HG03457 (cell line): ENCODE data around the gene WNT8B.

Experiments
- ATAC-seq: cut with Tn5 transposase; IDR thresholded peaks from one replicate; pipeline ENCODE4 v1.9.1; 2021; ENCODE audit warnings: moderate number of reproducible peaks; ENCODE audit not compliant: unreplicated experiment

Gene WNT8B

GRCh38 chr10:100518761-100519241 is 56.0 kb downstream of the WNT8B start:
- no peak for ATAC-seq

GRCh38 chr10:100519311-100520051 is 56.7 kb downstream of the WNT8B start, which contains the start of gene SEC31B:
Gene SEC31B (minus strand): TSS chr10:100519861. CDS start chr10:100516952, 2,909 bp downstream.
- ATAC-seq: no peak

- ATAC-seq: no peak
Measured at GRCh38 chr10:100520811-100521210, 58.0 kb downstream of the WNT8B start.

GRCh38 chr10:100522107-100522801 is 59.4 kb downstream of the WNT8B start:
- ATAC-seq: no peak

GRCh38 chr10:100522945-100523344 is 60.1 kb downstream of the WNT8B start:
- ATAC-seq: no peak

GRCh38 chr10:100524206-100524605 is 61.4 kb downstream of the WNT8B start:
- ATAC-seq: no peak

- ATAC-seq: no peak
Measured at GRCh38 chr10:100524638-100525037, 61.8 kb downstream of the WNT8B start.

GRCh38 chr10:100528123-100528886 is 65.5 kb downstream of the WNT8B start:
- ATAC-seq: no peak

- no peak for ATAC-seq
Measured at GRCh38 chr10:100528921-100529474, 66.2 kb downstream of the WNT8B start.

- ATAC-seq: no peak
Measured at GRCh38 chr10:100529475-100530298, 66.9 kb downstream of the WNT8B start, which contains the start of gene NDUFB8. Gene NDUFB8 (minus strand): TSS chr10:100529871. CDS start chr10:100529851, 20 bp downstream.

GRCh38 chr10:100531761-100532160 is 69.0 kb downstream of the WNT8B start:
- no peak for ATAC-seq
